Stomach (tissue), 9 donors: Measurements from ENCODE around the gene PITRM1. TPM values are rescaled to one million over a fixed set of nuclear protein-coding genes. Genes with fewer than 3 reads are reported as not detected.

Source experiments
- DNase-seq, 2 donors: peaks; one replicate each; pipeline versions ENCODE4 v3.0.0 to v3.0.0-alpha.2; 2013 to 2019
- H3K27ac ChIP-seq, 5 donors: fragments of 200-600 bp in 4 of 5; sonication (generic) in 4 of 5; one replicate each; pipeline ENCODE4 v1.5.1; 2013 to 2019; ENCODE audit warnings: mild to moderate bottlenecking in 1 of 5, moderate library complexity in 1 of 5
- H3K27me3 ChIP-seq, 3 donors: fragments of 200-600 bp; sonication (generic); one replicate each; pipeline ENCODE4 v1.5.1; 2017 to 2019; ENCODE audit warnings: mixed run types in 1 of 3
- H3K36me3 ChIP-seq, 4 donors: fragments of 200-600 bp; sonication (generic); 1 replicate in 3 of 4; 2 replicates in 1 of 4; pipeline ENCODE4 v1.5.1; 2016 to 2019
- H3K4me1 ChIP-seq, 4 donors: fragments of 200-600 bp; sonication (generic); one replicate each; pipeline ENCODE4 v1.5.1; 2016 to 2019
- H3K4me3 ChIP-seq, 4 donors: fragments of 200-600 bp; sonication (generic) in 3 of 4; one replicate each; pipeline ENCODE4 v1.5.1; 2016 to 2019; ENCODE audit warnings: mild to moderate bottlenecking in 1 of 4
- H3K9me3 ChIP-seq, 4 donors: fragments of 200-600 bp; sonication (generic); one replicate each; pipeline ENCODE4 v1.5.1; 2016 to 2019
- CTCF ChIP-seq, 7 experiments: fragments of 450-650 bp in 4 of 7; fragments of 200-600 bp in 3 of 7; sonication (generic) in 3 of 7; IDR thresholded peaks; one replicate each; pipeline ENCODE4 v1.5.1; 2016 to 2019; ENCODE audit warnings: antibody characterized with exemption in 7 of 7, control low read depth in 2 of 7, mild to moderate bottlenecking in 1 of 7
- EP300 ChIP-seq: sonication (generic); formaldehyde crosslinking; IDR thresholded peaks from one replicate; pipeline ENCODE4 v1.6.1; 2017; ENCODE audit warnings: antibody characterized with exemption
- POLR2A ChIP-seq, 4 donors: fragments of 450-650 bp; IDR thresholded peaks; one replicate each; pipeline ENCODE4 v1.6.1; 2016; ENCODE audit warnings: antibody characterized with exemption in 4 of 4, control low read depth in 2 of 4, mild to moderate bottlenecking in 1 of 4, moderate library complexity in 1 of 4
- POLR2AphosphoS5 ChIP-seq, 3 donors: sonication (generic); formaldehyde crosslinking; IDR thresholded peaks; one replicate each; pipeline ENCODE4 v1.6.1; 2016; ENCODE audit warnings: antibody characterized with exemption in 3 of 3
- WGBS, 5 donors: extraction: QIAGEN DNeasy Blood & Tissue Kit in 3 of 5; methylation state at CpG; one replicate each; pipeline versions ENCODE4 v1.1.5 to v1.1.7; 2013 to 2018; 5-methylcytosine and 5-hydroxymethylcytosine counted together
- intact Hi-C: fragments of 100-400 bp; cut with DNase I; formaldehyde crosslinking; loops from one replicate; pipeline ENCODE4 v1.15.1; 2023; ENCODE audit warnings: low total_unique reads
- polyA plus RNA-seq, 3 donors: library from polyadenylated mRNA; stranded (reverse); fragments of 200-250 nt; gene quantifications; one replicate each; pipeline ENCODE4 v1.2.3, GENCODE V29; 2013
- total RNA-seq, 5 donors: library from RNA; depleted of rRNA; stranded (reverse); fragments of >200 nt; gene quantifications; one replicate each; pipeline versions ENCODE4 v1.1.0 to v1.2.3, GENCODE V29; 2014 to 2016
- donor health status: healthy with polysubstance abuse.
- donor health status: Bipolar disorder and iron deficiency.
- donor health status: healthy.

PITRM1 gene
- total and polyA plus RNA-seq, 8 donors = 32.3 to 95.1 (median 57.1) TPM

GRCh38 chr10:3213208-3213607, 40.6 kb upstream of the PITRM1 start:
- H3K9me3 ChIP-seq = no peaks in the 10 kb centered on the region
- H3K4me3 ChIP-seq = no peak overlapping the region
- no peaks in the 10 kb centered on the region for H3K4me1 ChIP-seq
- no peaks in the 10 kb centered on the region for H3K36me3 ChIP-seq
- TF ChIP-seq CTCF (IDR thresholded peaks at IDR 0.05) = no peak
- no peak for TF ChIP-seq POLR2AphosphoS5 (IDR thresholded peaks at IDR 0.05)
- no peak for TF ChIP-seq POLR2A (IDR thresholded peaks at IDR 0.05)
- H3K27me3 ChIP-seq = peaks cover 0 to 6% (median 0%) of the 10 kb centered on the region in 3 donors
- WGBS, 5 donors = 45 to 60% (median 55%) methylated on average over 5 to 10 of the region's 10 CpGs
- intact Hi-C loops = no loop called here
- H3K27ac ChIP-seq = no peak overlapping the region
- peak in 1 of 2 donors; percentile 75 for DNase-seq

- no peaks in the 10 kb centered on the region for H3K9me3 ChIP-seq
- DNase-seq = no peak
- H3K4me3 ChIP-seq = no peak overlapping the region
- TF ChIP-seq CTCF (IDR thresholded peaks at IDR 0.05) (no peak), POLR2A (IDR thresholded peaks at IDR 0.05) (no peak), POLR2AphosphoS5 (IDR thresholded peaks at IDR 0.05) (no peak), EP300 (no peak)
- WGBS, 5 donors = 46 to 67% (median 59%) methylated on average over 9 to 10 of the region's 10 CpGs
- no peaks in the 10 kb centered on the region for H3K36me3 ChIP-seq
- H3K27ac ChIP-seq = no peak overlapping the region
- no peaks in the 10 kb centered on the region for H3K4me1 ChIP-seq
- intact Hi-C loops = no loop called here
- peaks cover 0 to 15% (median 0%) of the 10 kb centered on the region in 3 donors for H3K27me3 ChIP-seq
These were observed 37.8 kb upstream of the PITRM1 start for GRCh38 chr10:3210251-3210877.

GRCh38 chr10:3208481-3209406, 36.2 kb upstream of the PITRM1 start:
- intact Hi-C loops = no loop called here
- WGBS, 5 donors = 73 to 84% (median 82%) methylated on average over 18 to 31 of the region's 31 CpGs

More at GRCh38 chr10:3208481-3209406, 36.2 kb upstream of the PITRM1 start:
- no peaks in the 10 kb centered on the region for H3K36me3 ChIP-seq
- no peaks in the 10 kb centered on the region for H3K4me1 ChIP-seq
- H3K4me3 ChIP-seq = no peak overlapping the region
- H3K9me3 ChIP-seq = no peaks in the 10 kb centered on the region
- H3K27me3 ChIP-seq = peaks cover 0 to 15% (median 0%) of the 10 kb centered on the region in 3 donors
- no peak for DNase-seq
- TF ChIP-seq POLR2AphosphoS5 (IDR thresholded peaks at IDR 0.05) (no peak), CTCF (IDR thresholded peaks at IDR 0.05) (no peak), EP300 (no peak), POLR2A (IDR thresholded peaks at IDR 0.05) (no peak)
- no peak overlapping the region for H3K27ac ChIP-seq
